Lower lobe of right lung (tissue), 2 donors: ENCODE measurements around the gene MYLK. TPM values are rescaled to one million over a fixed set of nuclear protein-coding genes. Genes with fewer than 3 reads are reported as not detected.
A peak's percentile ranks its signal among the peaks of the same experiment; 100 is the strongest.

Source experiments
- ATAC-seq, 2 donors: fragments of 200-7000 bp; cut with Tn5 transposase; one replicate each; pipeline ENCODE4 v1.9.1; 2020 to 2022; ENCODE audit warnings: mild to moderate bottlenecking in 2 of 2, moderate library complexity in 2 of 2
- DNase-seq: peaks from one replicate; pipeline ENCODE4 v3.0.0-alpha.2; 2020
- H3K27ac ChIP-seq: fragments of 200-600 bp; one replicate; pipeline ENCODE4 v1.8.0; 2022
- H3K27me3 ChIP-seq: fragments of 200-600 bp; one replicate; pipeline ENCODE4 v1.8.0; 2022; ENCODE audit warnings: low read depth
- H3K36me3 ChIP-seq: fragments of 200-600 bp; one replicate; pipeline ENCODE4 v1.8.0; 2022; ENCODE audit warnings: mild to moderate bottlenecking
- H3K4me1 ChIP-seq: fragments of 200-600 bp; one replicate; pipeline ENCODE4 v1.8.0; 2022
- H3K4me3 ChIP-seq: fragments of 200-600 bp; one replicate; pipeline ENCODE4 v1.8.0; 2022; ENCODE audit warnings: mild to moderate bottlenecking
- H3K9me3 ChIP-seq: fragments of 200-600 bp; one replicate; pipeline ENCODE4 v1.8.0; 2022
- CTCF ChIP-seq: fragments of 200-600 bp; IDR thresholded peaks from one replicate; pipeline ENCODE4 v1.8.0; 2022; ENCODE audit warnings: antibody characterized with exemption, mild to moderate bottlenecking
- intact Hi-C: fragments of 100-400 bp; cut with DNase I; formaldehyde crosslinking; loops from one replicate; pipeline ENCODE4 v1.11.0; 2022
- total RNA-seq: library from RNA; stranded (reverse); fragmentation: NEBNext Ultra II Directional; extraction: Animal tissue kit (Norgen Biotek cat#: 25700); gene quantifications from one replicate; pipeline ENCODE4 v1.2.1, GENCODE V29; 2021
- donor health status: DM: no; HTN: yes; CAD: no; lungs with severe emphysema.

MYLK gene
- total RNA-seq, 1 donor from 2014 or later: 156 TPM

DNA sequence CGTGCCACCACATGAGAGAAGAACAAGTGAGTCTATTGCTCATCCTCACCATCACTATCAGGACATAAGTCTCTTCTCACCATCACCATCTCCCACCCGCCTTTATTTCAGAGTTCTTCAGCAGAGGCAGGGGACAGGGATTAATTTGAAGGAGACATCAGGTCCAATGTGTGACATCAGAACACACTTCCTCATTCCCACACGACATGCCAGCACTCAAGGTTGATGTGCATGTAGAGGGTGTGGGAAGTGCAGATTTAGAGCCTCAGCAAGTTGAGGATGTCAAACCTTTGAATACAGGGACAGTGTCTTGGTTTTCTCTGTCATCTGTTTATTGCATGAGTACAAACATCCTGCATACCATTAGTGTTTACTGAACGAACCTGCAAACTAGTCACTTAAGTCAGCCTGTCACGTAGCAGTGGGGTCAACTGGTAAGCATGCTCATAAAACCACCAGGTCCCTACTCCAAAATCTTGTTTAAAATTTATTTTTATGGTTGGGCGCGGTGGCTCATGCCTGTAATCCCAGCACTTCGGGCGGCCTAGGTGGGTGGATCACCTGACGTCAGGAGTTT is 104.4 kb downstream of the MYLK start:
- no peaks in the 10 kb centered on the region for H3K9me3 ChIP-seq
- H3K27ac ChIP-seq: no peak overlapping the region
- H3K4me1 ChIP-seq: peaks cover 10% of the 10 kb centered on the region
- no peak for ATAC-seq
- H3K27me3 ChIP-seq: no peaks in the 10 kb centered on the region
- H3K4me3 ChIP-seq: no peak overlapping the region
- no peak for TF ChIP-seq CTCF
- intact Hi-C loops: no loop called here
- H3K36me3 ChIP-seq: no peaks in the 10 kb centered on the region
- DNase-seq: no peak

DNA sequence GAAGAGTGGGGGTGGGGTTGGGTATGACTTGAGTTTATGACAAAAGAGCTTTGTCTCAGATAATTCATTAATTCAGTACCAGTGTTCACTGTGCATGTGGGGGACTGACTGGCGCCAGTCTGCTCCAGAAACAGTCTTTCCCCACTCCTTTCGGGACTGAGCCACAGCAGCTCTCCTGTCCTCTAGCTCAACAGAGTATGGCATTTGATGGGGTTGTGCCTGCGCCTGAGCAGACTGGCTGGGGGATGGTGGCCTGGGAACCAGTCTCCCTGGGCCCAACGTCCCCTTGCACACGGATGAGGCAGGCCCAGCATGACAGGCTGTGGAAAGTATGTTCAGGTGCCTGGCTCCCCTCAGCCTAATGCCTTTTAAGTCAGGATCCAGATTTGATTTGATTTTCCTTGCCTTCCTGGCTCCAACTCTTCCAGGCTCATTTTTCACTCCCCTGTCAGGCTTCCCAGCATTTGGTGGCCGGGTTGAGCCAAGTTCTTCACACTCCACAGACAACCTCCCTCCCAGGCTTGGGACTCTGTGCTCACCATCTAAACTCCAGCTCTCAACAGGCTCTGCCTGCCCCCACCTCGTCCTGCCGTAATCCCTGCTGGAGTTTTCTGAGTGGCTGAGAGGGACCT is 105.0 kb downstream of the MYLK start:
- Histone ChIP-seq H3K36me3 (no peaks in the 10 kb centered on the region), H3K4me1 (peaks cover 10% of the 10 kb centered on the region), H3K4me3 (no peak overlapping the region), H3K9me3 (no peaks in the 10 kb centered on the region), H3K27ac (no peak overlapping the region), H3K27me3 (no peaks in the 10 kb centered on the region)
- intact Hi-C loops: no loop called here
- no peak for TF ChIP-seq CTCF
- ATAC-seq: peak; percentile 32 to 46
- no peak for DNase-seq

DNA sequence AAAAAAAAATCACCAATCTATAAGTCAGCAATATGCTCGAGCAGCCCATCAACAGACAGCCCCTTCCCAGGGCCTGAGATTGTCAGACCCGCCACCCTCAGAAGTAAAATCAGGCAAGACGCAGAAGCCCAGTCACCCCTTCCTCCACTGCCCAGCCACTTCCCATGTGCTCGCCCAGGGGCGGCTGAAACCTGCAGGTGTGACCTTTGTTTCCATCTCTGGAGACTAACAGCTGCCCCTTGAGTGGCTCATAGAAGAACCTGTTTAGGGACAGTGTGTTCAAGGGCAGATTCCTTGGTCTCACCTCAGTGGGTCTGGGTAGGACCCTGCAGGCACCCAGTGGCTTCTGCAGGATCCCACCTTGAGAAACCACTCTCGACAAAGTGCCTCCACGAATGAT is 105.6 kb downstream of the MYLK start:
- DNase-seq (no peak), ATAC-seq (no peak)
- TF ChIP-seq CTCF: no peak
- H3K36me3 ChIP-seq: no peaks in the 10 kb centered on the region
- H3K27me3 ChIP-seq: no peaks in the 10 kb centered on the region
- no peaks in the 10 kb centered on the region for H3K9me3 ChIP-seq
- intact Hi-C loops: no loop called here
- no peak overlapping the region for H3K4me3 ChIP-seq
- H3K27ac ChIP-seq: no peak overlapping the region
- peaks cover 5% of the 10 kb centered on the region for H3K4me1 ChIP-seq

DNA sequence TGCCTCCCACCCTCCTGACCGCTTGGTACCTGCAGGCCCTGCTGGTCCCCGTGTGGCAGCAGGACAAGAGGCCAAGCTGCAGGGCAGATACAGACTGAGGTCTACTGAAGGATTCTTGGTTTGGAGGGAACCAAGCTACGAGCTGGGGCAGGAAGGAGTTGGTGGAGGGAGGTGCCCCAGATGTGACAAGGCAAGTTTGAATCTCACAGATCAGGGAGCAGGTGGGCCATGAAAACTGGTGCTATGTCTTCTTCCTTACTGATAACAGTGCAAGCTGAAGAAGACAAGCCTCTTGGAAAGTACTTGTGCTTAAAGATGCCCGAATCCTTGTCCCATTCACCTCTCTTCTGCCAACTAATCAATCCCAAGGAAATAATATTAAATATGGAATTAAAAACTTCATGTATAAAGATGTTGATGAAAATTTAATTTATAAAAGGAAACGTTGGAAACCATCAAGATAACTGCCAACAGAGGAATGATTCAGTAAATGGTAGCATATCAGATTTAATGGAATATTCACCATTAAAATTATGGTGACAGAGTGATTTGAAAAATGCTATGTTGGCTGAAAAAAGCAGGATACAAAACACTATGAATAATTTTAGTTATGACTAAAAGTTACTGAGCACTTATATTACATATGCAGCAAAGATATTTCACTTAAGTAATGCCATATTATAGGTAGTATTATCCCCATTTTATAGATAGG is 107.9 kb downstream of the MYLK start:
- DNase-seq (no peak), ATAC-seq (no peak)
- Histone ChIP-seq H3K27me3 (no peaks in the 10 kb centered on the region), H3K27ac (no peak overlapping the region), H3K9me3 (no peaks in the 10 kb centered on the region), H3K4me3 (no peak overlapping the region), H3K36me3 (no peaks in the 10 kb centered on the region), H3K4me1 (no peaks in the 10 kb centered on the region)
- TF ChIP-seq CTCF: no peak
- intact Hi-C loops: no loop called here

GRCh38 chr3:123774474-123774873 is 109.7 kb downstream of the MYLK start:
- intact Hi-C loops: no loop called here
- no peak overlapping the region for H3K4me3 ChIP-seq
- no peaks in the 10 kb centered on the region for H3K27me3 ChIP-seq
- H3K36me3 ChIP-seq: no peaks in the 10 kb centered on the region
- H3K4me1 ChIP-seq: no peaks in the 10 kb centered on the region
- ATAC-seq (no peak), DNase-seq (no peak)
- no peak overlapping the region for H3K27ac ChIP-seq
- H3K9me3 ChIP-seq: no peaks in the 10 kb centered on the region
- TF ChIP-seq CTCF: no peak
